HEK293 (cell line): ENCODE data around the gene ASF1B.

Source experiments
- FEZF1 ChIP-seq: fragments of 450-650 bp; formaldehyde crosslinking; IDR thresholded peaks from 2 replicates; pipeline ENCODE4 v1.5.1; 2016; ENCODE audit warnings: missing biosample characterization, missing genetic modification characterization
- KLF16 ChIP-seq: fragments of 450-650 bp; formaldehyde crosslinking; IDR thresholded peaks from 2 replicates; pipeline ENCODE4 v1.5.1; 2017; ENCODE audit warnings: missing biosample characterization, missing genetic modification characterization
- KLF9 ChIP-seq: fragments of 450-650 bp; formaldehyde crosslinking; IDR thresholded peaks from 2 replicates; pipeline ENCODE4 v1.5.1; 2016; ENCODE audit warnings: missing biosample characterization, missing genetic modification characterization, low read depth
- OVOL3 ChIP-seq: fragments of 450-650 bp; formaldehyde crosslinking; IDR thresholded peaks from 2 replicates; pipeline ENCODE4 v1.5.1; 2016; ENCODE audit warnings: missing biosample characterization, missing genetic modification characterization
- PRDM6 ChIP-seq: fragments of 450-650 bp; formaldehyde crosslinking; IDR thresholded peaks from 2 replicates; pipeline ENCODE4 v1.5.1; 2017; ENCODE audit warnings: missing biosample characterization, missing genetic modification characterization
- REST ChIP-seq: fragments of 450-650 bp; formaldehyde crosslinking; IDR thresholded peaks from 2 replicates; pipeline ENCODE4 v1.5.1; 2016; ENCODE audit warnings: missing biosample characterization, missing genetic modification characterization
- SP7 ChIP-seq: fragments of 450-650 bp; formaldehyde crosslinking; IDR thresholded peaks from 2 replicates; pipeline ENCODE4 v1.5.1; 2016; ENCODE audit warnings: missing biosample characterization, missing genetic modification characterization
- ZBTB26 ChIP-seq: fragments of 450-650 bp; formaldehyde crosslinking; optimal IDR thresholded peaks from 2 replicates; pipeline ENCODE3; 2016; ENCODE audit warnings: missing biosample characterization, mild to moderate bottlenecking, missing genetic modification characterization
- ZBTB44 ChIP-seq: fragments of 450-650 bp; IDR thresholded peaks from 2 replicates; pipeline ENCODE4 v1.5.1; 2018; ENCODE audit warnings: missing biosample characterization, mild to moderate bottlenecking, missing genetic modification characterization
- ZBTB8A ChIP-seq: fragments of 450-650 bp; formaldehyde crosslinking; IDR thresholded peaks from 2 replicates; pipeline ENCODE4 v1.5.1; 2016; ENCODE audit warnings: missing biosample characterization, missing genetic modification characterization
- ZEB2 ChIP-seq: fragments of 450-650 bp; formaldehyde crosslinking; IDR thresholded peaks from 2 replicates; pipeline ENCODE4 v1.5.1; 2016; ENCODE audit warnings: missing biosample characterization, missing genetic modification characterization
- ZNF132 ChIP-seq: fragments of 450-650 bp; formaldehyde crosslinking; IDR thresholded peaks from 2 replicates; pipeline ENCODE4 v1.5.1; 2017; ENCODE audit warnings: missing biosample characterization, missing genetic modification characterization, borderline replicate concordance
- ZNF202 ChIP-seq: fragments of 450-650 bp; formaldehyde crosslinking; IDR thresholded peaks from 2 replicates; pipeline ENCODE4 v1.5.1; 2016; ENCODE audit warnings: missing biosample characterization, missing genetic modification characterization, borderline replicate concordance
- ZNF223 ChIP-seq: fragments of 450-650 bp; formaldehyde crosslinking; IDR thresholded peaks from 2 replicates; pipeline ENCODE4 v1.5.1; 2016; ENCODE audit warnings: missing biosample characterization, missing genetic modification characterization
- ZNF341 ChIP-seq: fragments of 450-650 bp; formaldehyde crosslinking; IDR thresholded peaks from 2 replicates; pipeline ENCODE4; 2016; ENCODE audit warnings: low read depth, missing biosample characterization, missing genetic modification characterization
- ZNF366 ChIP-seq: fragments of 450-650 bp; formaldehyde crosslinking; conservative IDR thresholded peaks from 2 replicates; pipeline ENCODE4 v1.5.1; 2016; ENCODE audit warnings: missing biosample characterization, missing genetic modification characterization
- ZNF37A ChIP-seq: fragments of 450-650 bp; IDR thresholded peaks from 2 replicates; pipeline ENCODE4 v1.5.1; 2018; ENCODE audit warnings: missing biosample characterization, missing genetic modification characterization
- ZNF391 ChIP-seq: fragments of 450-650 bp; formaldehyde crosslinking; IDR thresholded peaks from 2 replicates; pipeline ENCODE4 v1.5.1; 2016; ENCODE audit warnings: low read depth, missing biosample characterization, missing genetic modification characterization, borderline replicate concordance
- ZNF449 ChIP-seq: fragments of 450-650 bp; formaldehyde crosslinking; IDR thresholded peaks from 2 replicates; pipeline ENCODE4 v1.5.1; 2017; ENCODE audit warnings: missing biosample characterization, mild to moderate bottlenecking, missing genetic modification characterization, moderate library complexity
- ZNF501 ChIP-seq: fragments of 450-650 bp; formaldehyde crosslinking; IDR thresholded peaks from 2 replicates; pipeline ENCODE4 v1.5.1; 2016; ENCODE audit warnings: missing biosample characterization, missing genetic modification characterization
- ZNF585B ChIP-seq: fragments of 450-650 bp; formaldehyde crosslinking; IDR thresholded peaks from 2 replicates; pipeline ENCODE4 v1.5.1; 2016; ENCODE audit warnings: missing biosample characterization, missing genetic modification characterization
- ZNF596 ChIP-seq: fragments of 450-650 bp; IDR thresholded peaks from 2 replicates; pipeline ENCODE4 v1.5.0; 2018; ENCODE audit warnings: missing biosample characterization, mild to moderate bottlenecking, missing genetic modification characterization, moderate library complexity
- ZNF658 ChIP-seq: fragments of 450-650 bp; formaldehyde crosslinking; IDR thresholded peaks from 2 replicates; pipeline ENCODE4; 2016; ENCODE audit warnings: missing biosample characterization, missing genetic modification characterization
- ZNF785 ChIP-seq: fragments of 450-650 bp; formaldehyde crosslinking; IDR thresholded peaks from 2 replicates; pipeline ENCODE4 v1.5.1; 2016; ENCODE audit warnings: missing biosample characterization, missing genetic modification characterization
- ZNF792 ChIP-seq: fragments of 450-650 bp; formaldehyde crosslinking; IDR thresholded peaks from 2 replicates; pipeline ENCODE4 v1.5.1; 2016; ENCODE audit warnings: missing biosample characterization, missing genetic modification characterization
- ZSCAN30 ChIP-seq: fragments of 450-650 bp; IDR thresholded peaks from 2 replicates; pipeline ENCODE4 v1.5.1; 2018; ENCODE audit warnings: missing biosample characterization, mild to moderate bottlenecking, missing genetic modification characterization, moderate library complexity

The ASF1B gene

GRCh38 chr19:14072535-14073260 is 63.7 kb downstream of the ASF1B start, which contains the start of gene MISP3 (continued):
- TF ChIP-seq ZNF366 (tag by site-specific recombination): no peak
- no peak for TF ChIP-seq ZNF341 (tag by site-specific recombination)
- no peak for TF ChIP-seq REST (tag by site-specific recombination)
- no peak for TF ChIP-seq ZNF658 (tag by site-specific recombination)
- 0 out of 2 replicates have a peak, but pooled peaks have one; percentile 6 for TF ChIP-seq ZSCAN30 (tag by site-specific recombination)
- TF ChIP-seq KLF9 (tag by site-specific recombination): peak; percentile 73
- TF ChIP-seq ZNF449 (tag by site-specific recombination): 0 out of 2 replicates have a peak, but pooled peaks have one; percentile 34
- no peak for TF ChIP-seq ZNF792 (tag by site-specific recombination)
- no peak for TF ChIP-seq PRDM6 (tag by site-specific recombination)
- no peak for TF ChIP-seq FEZF1 (tag by site-specific recombination)
- peak; percentile 15; the same call in 1 of the 2 replicates for TF ChIP-seq ZEB2 (tag by site-specific recombination)
- no peak for TF ChIP-seq OVOL3 (tag by site-specific recombination)
- no peak for TF ChIP-seq ZNF202 (tag by site-specific recombination)
- TF ChIP-seq ZNF132 (tag by site-specific recombination): no peak
- 0 out of 2 replicates have a peak, but pooled peaks have one; percentile 10 for TF ChIP-seq ZNF391
- peak; percentile 17; the same call in 1 of the 2 replicates for TF ChIP-seq KLF16
- no peak for TF ChIP-seq ZNF785 (tag by site-specific recombination)
- TF ChIP-seq ZBTB8A (tag by site-specific recombination): peak; percentile 3; the same call in 1 of the 2 replicates
- no peak for TF ChIP-seq ZNF37A
- no peak for TF ChIP-seq ZNF501
- TF ChIP-seq ZBTB44 (tag by site-specific recombination): no peak
- no peak for TF ChIP-seq ZNF223 (tag by site-specific recombination)
- TF ChIP-seq SP7 (tag by site-specific recombination): 0 out of 2 replicates have a peak, but pooled peaks have one; percentile 15
- TF ChIP-seq ZBTB26 (tag by site-specific recombination): peak; percentile 28
- no peak for TF ChIP-seq ZNF596
- TF ChIP-seq ZNF585B: no peak
